ENCODE measurements around the gene LRP4.

The LRP4 gene

GRCh38 chr11:46849631-46850030 is 68.7 kb downstream of the LRP4 start:
- no peak for DNase-seq (ENCODE audit: low read depth)

GRCh38 chr11:46846510-46846830 is 71.9 kb downstream of the LRP4 start:
- DNase-seq (ENCODE audit: low read depth), result no peak

DNA sequence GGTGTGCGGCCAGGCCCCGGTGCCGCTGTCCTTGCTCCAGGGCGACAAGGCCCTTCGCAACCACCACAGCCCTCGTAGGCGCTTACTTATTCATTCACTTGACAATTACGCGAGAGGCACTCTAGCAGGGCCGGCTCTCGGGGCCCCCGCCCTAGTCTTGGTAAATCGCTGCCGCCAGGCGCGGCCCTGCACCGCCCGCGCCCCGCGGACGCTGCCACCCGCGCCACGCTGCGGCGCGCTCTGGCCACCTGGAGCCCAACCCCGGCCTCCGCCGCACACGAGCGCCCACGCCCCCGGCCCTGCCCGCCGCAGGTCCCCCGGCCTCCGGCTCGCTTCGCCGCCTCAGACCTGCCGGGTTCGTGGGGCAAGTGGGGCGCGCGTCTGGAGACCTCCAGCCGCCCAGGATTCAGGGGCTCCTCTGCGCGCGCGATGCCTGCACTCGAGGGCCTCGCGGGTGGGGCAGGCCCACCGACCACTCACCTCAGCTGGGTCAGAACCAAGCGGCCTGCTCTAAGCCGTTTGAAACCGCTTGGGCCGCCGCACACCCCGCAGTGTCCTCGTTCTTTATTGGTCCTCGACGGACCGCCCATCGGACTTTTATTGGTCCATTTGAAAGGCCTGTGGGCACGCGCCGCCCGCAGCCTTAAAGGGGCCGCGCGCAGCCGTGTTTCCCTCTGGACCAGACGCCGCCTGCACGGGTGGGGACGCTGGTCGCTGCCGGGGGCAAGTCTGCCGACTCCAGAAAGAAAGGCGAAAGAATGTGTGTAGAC is 72.4 kb downstream of the LRP4 start, which contains the start of gene CKAP5:
CKAP5 (minus strand) TSS at position 541 of the 770 bp plus-strand sequence. CDS start 25,049 bp downstream, outside the sequence.
- DNase-seq (ENCODE audit: low read depth), result peak; percentile 72

- DNase-seq (ENCODE audit: low read depth), result no peak
Measured at GRCh38 chr11:46845440-46845739, 73.0 kb downstream of the LRP4 start.

GRCh38 chr11:46840116-46840515 is 78.2 kb downstream of the LRP4 start:
- no peak for DNase-seq (ENCODE audit: low read depth)

DNA sequence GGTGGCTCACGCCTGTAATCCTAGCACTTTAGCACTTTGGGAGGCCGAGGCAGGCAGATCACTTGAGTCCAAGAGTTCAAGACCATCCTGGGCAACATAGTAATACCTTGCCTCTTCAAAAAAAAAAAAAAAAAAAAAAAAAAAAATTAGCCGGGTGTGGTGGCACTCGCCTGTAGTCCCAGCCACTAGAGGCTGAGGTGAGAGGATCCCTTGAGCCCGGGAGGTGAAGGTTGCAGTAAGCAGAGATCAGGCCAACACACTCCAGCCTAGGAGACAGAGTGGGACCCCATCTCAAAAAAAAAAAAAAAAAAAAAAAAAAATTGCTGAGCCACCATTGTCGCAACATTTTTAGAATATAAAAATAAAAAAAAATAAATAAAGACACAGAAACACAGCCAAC is 79.8 kb downstream of the LRP4 start:
- no peak for DNase-seq (ENCODE audit: low read depth)

- DNase-seq (ENCODE audit: low read depth), result no peak
Measured at GRCh38 chr11:46837860-46838259, 80.5 kb downstream of the LRP4 start.

DNA sequence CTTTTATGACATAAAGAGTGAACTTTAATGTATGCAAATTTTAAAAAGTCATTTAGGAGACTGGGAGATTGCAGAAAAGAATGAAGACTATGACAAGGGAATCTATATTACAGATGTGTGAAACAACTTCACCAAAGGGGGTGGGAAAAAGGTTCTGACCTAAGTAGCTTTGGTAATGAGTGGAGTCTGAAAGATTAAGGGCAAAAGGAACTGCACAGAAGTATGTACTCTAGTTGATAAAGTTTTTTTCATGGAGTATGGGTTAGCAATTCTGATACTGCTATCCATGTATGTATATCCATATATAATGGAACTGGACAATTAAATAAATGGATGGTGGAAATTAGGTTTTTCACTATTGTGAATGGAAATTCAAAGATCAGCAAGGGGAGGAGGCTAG is 81.5 kb downstream of the LRP4 start:
- DNase-seq (ENCODE audit: low read depth), result no peak

DNA sequence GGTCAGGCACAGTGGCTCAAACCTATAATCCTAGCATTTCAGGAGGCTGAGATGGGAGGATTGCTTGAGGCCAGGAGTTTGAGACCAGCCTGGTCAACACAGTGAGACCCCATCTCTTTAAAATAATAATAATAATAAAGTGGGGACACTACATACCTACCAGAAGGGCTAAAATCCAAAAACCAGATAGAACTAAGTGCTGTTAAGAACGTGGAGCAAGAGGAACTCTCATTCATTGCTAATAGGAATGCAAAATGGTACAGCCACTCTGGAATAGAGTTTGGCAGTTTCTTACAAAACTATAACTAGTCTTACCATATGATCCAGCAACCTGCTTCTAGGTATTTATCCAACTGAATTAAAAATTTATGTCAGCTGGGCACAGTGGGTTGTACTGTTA is 81.9 kb downstream of the LRP4 start:
- no peak for DNase-seq (ENCODE audit: low read depth)

- no peak for DNase-seq (ENCODE audit: low read depth)
Measured at GRCh38 chr11:46835897-46836296, 82.5 kb downstream of the LRP4 start.

DNA sequence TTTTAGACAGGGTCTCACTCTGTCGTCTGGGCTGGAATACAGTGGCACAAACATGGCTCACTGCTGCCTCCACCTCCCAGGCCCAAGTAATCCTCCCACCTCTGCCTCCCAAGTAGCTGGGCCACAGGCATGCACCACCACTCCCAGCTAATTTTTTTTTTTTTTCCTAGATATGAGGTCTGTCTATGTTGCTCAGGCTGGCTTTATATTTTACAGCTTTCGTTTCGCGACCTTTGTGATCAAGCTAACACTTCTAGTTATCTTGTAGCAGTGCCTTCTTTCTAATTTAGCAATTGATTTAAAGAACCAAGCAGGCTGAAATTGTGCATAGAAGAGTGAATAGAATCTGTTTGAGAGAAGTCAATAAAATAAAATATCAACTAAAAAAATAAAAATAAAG is 83.5 kb downstream of the LRP4 start:
- no peak for DNase-seq (ENCODE audit: low read depth)

DNA sequence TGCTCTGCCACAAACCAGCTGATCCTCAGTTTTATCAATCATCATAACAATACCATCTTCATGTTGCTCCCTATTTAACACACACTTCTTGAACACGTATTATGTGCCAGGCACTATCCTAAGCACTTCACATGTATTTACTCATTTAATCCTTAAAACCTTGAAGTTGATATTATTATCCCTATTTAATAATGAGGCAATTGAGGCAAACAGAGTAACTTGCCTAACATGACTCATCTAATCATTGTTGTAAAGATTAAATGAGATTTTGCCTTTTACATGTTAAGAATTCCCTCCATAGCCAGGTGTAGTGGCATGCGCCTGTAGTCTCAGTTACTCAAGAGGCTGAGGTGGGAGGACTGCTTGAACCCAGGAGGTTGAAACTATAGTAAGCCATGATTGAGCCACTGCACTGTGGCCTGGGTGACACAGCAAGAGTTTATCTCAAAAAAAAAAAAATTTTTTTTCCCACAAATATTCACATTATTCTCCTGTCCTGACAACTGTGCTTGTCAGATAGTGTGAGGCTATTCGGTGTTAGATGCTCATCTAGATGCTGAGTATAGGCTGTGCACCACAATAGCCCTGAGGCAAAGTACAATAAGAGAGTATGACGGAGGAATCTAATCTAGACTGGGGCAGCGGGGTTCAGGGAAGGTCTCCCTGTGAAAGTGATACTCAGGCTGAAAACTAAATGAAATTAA is 85.7 kb downstream of the LRP4 start:
- no peak for DNase-seq (ENCODE audit: low read depth)

DNA sequence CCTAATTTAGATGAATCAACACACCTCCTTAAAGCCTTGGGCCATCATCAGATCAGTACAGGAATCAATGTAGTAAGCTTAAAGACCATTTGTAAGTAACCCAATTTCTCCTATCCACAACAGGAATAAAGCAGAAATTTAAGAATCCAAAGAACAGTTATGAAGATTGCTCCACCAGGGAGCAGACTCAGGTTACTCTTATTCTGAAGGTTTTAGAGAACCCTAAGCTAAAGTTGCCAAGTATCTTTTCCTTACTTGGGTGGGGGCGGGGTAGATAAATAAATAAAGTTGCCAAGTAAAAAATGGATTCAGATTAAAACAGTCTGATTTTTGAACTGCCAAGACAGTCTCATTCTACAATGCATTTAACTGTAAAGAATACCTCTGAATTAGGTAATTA is 90.4 kb downstream of the LRP4 start:
- DNase-seq (ENCODE audit: low read depth), result no peak

- DNase-seq (ENCODE audit: low read depth), result no peak
Measured at GRCh38 chr11:46826310-46827044, 91.9 kb downstream of the LRP4 start.

DNA sequence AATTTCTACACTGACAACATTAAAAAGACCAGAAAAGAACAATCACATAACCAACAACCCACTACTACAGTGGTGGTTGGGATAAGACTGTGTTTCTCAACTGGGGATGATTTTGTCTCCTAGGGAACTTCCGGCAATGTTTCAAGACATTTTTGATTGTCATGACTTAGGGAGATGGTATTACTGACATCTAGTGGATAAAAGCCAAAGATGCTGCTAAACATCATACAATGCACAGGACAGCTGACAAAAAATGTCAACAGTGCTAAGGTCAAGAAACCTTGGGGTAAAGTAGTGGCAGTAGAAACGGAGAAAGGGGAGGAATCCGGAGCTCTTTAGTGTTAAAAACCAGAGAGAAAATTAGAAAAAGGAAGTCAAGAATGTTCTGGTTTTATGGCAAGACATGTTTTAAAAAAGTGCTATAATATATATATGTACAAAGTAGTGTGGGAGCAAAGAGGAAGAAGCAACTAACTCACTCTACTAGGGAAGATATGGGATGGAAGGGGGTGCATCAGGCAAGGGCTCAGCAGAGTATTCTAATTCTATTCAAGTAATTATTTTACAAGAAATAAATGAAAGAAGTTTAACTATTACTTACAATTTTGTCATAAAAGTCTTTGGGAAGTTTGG is 109.4 kb downstream of the LRP4 start:
- DNase-seq (ENCODE audit: low read depth), result no peak
